IPS DF 4.7 (cell line): ENCODE measurements around the gene ARHGEF26.

ENCODE experiments used
- DNase-seq: peaks from one replicate; pipeline ENCODE4 v3.0.0-alpha.2; 2013; ENCODE audit warnings: low spot score; ENCODE audit errors: extremely low read depth

The ARHGEF26 gene

DNA sequence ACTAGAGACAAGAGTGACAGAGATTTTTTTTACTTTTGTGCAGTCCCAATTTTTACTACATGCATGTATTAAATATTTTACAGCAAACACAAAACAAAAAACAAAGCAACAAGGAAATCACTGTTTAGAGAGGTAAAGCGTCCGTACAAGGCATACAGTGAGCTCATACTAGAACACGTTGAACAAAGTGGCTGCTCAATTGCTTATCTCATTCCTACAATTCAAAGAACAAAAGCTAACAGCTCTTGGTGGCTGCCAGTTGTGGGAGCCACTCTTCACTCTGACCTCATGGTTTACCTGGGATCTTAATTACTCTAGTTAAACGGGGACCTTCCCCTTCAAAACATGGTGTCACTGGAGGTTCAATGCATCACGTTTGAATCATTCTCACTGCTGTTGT is 7.6 kb upstream of the ARHGEF26 start:
- DNase-seq = no peak

DNA sequence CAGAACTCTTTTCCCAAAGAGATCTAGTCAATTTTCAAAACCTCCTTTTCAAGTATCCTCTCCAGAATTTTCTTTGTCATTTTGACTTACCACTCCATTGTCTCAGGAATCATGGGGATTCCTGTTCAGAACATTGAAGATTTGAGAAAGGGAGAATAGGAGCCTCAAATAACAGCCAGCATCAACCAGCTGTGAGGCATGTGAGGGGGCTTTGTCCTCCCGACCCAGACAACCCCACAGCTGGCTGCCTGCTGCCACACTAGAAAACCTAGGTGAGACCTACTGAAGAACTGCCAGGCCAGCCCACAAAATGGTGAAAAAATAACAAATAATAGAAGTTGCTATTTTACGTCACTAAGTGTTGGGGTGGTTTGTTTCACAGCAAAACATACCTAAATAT is 5.9 kb upstream of the ARHGEF26 start:
- no peak for DNase-seq

DNA sequence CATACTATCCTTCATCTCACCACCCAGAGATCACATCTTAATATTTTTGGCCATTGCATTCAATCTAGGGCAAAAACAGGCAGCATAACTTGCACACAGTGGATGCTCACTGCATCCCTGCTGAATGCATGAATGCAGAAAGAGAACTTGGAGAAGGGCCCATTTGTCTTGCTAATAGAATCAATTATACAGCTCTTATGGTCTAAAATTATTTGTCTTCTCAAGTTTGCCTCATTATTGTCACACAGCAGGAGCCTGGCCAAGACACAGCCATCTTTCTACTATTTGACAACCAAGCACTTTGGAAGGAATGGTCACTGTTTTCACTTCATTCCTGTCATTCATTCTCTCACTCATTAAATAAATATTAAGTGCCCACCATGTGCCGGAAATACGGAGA is 1.2 kb upstream of the ARHGEF26 start:
- DNase-seq = no peak

DNA sequence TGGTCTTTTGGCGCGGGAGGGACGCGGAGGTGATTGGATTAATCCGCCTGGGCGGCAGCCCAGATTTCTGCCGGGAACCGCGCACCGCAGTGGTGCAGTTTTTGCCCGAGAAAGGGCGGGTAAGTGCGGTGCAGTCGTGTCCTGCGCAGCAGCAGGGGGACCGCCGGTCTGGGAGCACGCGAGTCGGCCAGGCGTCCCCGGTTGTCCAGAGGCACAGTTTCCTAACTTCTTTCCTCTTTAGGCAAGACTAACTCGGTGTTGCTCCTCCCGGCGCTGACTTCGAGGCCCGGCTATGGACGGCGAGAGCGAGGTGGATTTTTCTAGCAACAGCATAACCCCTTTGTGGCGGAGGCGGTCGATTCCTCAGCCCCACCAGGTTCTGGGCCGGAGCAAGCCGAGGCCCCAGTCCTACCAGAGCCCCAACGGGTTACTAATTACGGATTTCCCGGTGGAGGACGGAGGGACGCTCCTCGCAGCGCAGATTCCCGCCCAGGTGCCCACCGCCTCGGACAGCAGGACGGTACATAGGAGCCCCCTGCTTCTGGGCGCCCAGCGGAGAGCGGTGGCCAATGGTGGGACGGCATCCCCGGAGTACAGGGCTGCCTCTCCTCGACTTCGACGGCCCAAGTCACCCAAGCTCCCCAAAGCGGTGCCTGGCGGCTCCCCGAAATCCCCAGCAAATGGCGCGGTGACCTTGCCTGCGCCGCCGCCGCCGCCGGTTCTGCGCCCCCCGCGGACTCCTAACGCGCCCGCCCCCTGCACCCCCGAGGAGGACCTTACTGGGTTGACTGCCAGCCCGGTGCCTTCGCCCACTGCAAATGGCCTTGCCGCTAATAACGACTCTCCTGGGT is 736 bp downstream of the ARHGEF26 start:
- no peak for DNase-seq

DNA sequence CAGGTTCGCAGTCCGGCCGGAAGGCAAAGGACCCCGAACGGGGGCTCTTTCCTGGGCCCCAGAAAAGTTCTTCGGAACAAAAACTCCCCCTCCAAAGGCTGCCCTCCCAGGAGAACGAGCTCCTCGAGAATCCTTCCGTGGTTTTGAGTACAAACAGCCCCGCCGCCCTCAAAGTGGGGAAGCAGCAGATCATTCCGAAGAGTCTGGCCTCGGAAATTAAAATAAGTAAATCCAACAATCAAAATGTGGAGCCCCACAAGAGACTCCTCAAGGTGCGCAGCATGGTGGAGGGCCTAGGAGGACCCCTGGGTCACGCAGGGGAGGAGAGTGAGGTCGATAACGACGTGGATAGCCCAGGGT is 1.3 kb downstream of the ARHGEF26 start:
- DNase-seq = no peak

DNA sequence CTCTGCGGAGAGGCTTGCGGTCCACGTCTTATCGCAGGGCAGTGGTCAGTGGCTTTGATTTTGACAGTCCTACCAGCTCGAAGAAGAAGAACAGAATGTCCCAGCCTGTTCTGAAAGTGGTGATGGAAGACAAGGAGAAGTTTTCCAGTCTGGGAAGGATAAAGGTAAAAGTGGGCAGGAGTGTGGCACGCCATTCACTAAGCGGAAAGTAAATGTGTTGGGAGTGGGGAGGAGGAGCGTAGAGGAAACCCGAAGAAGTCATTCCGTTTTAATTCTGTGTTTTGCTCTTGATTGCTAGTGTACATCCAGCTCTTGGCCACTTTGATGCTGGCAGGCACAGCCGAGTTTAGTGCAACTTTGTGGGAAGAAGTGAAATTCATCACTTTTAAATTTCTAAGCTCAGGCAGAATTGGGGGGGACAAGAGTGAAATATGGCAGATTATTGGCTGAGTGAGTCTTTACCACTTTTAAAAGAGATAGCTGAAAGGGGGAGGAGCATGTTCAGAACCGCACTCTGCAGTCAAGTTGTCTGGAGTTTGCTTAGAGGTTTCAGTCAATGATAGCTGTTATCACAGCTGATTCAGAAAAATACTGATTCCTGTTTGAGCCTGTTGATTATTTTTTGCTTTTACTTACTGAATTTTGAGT is 1.8 kb downstream of the ARHGEF26 start:
- no peak for DNase-seq

DNA sequence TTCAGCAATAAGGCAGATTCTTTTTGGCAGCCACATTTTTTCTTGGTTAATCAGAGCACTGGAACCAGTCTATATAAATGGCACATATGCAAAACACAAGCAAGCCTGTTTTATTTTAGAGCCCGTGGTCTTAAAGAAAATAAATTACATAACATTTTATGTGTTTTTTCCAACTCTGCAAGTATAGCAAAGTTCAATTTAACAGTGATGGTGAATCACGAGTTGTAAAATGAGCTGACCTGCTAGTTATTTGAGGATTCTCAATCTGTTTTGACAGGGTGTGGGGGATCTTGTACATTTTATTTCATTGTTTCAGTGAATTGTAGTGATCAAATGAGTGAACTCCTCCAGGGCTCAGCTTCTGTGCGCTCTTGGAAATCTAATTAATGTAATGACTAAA is 2.7 kb downstream of the ARHGEF26 start:
- DNase-seq = no peak

DNA sequence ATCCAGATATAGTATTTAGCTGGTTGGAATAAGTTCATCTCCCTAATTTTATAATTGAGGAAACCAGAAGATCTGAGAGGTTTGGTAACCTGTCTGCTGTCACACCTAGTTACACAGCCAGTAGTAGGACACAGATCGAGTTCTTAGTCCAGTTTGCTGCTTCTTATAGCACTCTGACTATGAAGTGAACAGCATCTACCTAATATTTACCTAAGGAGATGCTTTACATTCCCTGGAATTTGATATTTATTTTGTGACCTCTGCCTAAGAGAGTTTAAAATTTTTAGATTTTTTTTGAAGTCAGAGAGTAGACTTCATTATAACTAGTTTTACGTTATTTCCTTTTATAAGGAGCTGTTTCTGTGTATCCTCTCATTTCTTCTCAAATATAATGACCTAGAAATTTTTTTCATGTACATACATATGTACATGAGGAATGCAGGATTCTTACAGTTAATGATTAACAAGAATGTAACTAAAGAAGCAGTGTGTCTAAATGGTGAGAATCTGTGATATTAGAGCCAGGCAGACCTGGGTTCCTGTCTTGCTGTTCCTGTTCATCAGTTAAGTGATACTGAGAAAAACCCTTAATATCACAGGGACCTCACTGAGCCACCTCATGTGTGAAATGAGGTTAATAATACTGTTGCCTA is 4.3 kb downstream of the ARHGEF26 start:
- DNase-seq = no peak

DNA sequence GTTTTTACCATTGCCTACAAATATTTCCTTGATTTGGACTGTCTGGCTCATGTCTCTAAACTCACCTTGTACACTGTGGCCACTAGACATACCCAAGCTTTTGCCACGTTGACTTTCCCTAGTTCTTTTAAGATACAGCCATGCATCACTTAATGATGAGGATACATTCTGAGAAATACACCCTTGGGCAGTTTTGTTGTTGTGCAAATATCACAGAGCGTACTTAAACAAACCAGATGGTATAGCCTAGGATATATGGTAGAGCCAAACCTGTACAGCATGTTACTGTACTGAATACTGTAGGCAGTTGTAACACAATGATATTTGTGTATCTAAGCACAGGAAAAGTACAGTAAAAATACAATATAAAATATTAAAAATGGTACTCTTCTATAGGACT is 5.5 kb downstream of the ARHGEF26 start:
- no peak for DNase-seq

DNA sequence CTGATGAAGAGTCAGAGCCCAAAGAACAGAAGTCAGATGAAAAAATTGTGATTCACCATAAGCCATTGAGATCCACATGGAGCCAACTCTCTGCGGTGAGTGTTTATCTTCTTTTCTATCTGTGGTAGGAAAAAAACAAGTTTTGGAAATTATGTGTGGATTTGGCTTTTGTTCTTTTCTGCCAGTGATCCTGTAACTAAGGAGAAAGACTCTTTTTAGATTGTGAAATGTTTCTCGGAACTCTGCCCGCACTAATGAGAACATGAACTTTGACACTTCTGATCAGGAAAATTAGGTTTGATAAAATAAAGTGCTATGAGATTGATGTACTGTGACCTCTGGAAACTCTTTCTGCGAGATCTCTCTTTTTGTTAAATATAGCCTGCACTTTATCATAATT is 8.4 kb downstream of the ARHGEF26 start:
- no peak for DNase-seq

DNA sequence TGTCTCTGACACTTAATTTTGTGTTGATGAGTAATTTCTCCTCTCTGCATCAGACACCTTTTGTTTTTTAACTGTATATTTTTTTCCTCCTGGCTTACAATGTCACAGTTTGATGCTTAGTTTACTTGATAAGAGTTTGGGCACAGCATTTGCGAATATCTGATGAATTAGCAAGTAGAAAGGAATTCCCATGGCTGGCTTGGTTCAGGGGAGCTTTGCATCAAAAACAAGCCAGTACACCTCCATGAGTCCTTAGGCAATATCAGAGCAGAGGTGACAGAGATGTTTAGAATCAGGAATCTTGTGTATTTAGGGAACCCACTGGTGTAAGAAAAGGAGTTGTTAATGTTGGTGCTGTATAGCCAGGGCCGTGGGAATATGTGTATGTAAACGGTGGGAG is 9.3 kb downstream of the ARHGEF26 start:
- no peak for DNase-seq

DNA sequence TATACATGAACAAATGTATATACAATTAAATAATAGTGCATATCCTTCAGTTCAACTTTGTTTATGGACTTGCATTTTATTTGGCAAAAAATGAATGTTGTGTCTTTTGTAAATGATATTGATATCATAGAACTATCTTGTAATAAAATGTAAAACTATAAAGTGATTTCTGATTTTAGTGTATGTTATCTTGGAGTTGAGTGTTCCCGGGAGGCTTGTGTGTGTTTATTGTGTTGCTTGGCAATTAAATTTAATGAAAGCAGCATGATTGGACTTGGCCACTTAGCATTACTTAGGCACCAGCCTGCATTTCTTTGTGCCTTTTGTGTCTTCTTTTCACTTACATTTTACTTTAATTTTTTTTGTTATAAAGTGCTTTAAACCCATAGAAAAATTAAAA is 10.6 kb downstream of the ARHGEF26 start:
- no peak for DNase-seq

DNA sequence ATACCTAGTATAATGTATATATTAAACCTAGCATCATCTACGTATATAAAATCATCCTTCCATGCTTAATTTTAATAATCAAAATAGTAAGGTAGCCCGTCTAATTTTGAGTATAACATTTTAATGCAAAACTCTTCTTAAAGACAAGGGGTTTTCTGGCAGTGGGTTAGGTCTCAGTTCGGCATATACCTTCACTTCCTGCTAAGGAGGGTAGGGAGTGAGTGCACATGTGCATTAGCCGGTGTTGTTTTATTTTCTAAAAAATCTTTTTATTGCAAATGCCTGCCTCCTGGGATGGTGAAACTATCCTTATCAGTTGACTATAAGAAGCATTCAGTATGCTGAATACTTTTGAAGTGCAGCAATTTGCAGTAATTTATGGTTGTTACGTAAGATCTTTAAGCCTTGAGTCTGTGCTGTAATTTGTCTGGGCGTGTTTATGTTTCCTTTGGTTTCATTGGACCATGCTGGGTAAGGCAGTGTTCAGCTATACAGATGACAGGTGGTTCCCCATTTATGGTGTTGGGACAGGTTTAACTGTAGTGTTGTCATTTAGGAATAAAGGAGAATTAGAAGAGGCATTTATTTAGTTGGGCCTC is 11.7 kb downstream of the ARHGEF26 start:
- DNase-seq = no peak

DNA sequence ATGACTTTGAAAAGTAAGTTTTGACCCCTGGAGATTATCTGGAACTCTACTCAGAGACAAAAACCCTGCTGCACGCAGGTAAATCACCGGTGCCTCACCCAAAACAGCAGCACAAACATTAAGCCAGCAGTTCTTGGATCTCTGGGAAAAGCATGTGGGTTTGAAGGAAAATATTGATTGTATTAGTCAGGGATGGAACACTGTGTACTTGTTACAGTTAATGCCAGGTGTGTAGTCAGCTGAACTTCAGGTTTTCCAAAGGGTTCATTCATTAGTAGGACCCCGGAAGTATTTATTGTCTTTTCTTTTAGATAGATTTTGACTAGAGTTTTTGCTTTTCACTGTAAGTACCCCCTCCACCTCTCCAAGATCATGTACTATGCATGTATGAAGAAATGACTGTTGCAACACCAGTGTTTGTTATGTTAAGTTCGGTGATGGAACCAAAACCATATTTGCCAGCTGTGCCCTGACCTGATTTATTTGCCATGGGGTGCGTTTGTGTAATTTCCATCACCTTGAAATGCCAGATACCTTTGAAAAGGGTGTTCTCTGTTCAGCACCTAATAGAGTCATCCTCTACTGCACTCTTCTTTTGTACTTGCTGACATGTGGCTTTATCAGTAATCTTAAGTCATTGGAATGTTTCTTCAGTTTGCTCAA is 14.5 kb downstream of the ARHGEF26 start:
- DNase-seq = no peak

DNA sequence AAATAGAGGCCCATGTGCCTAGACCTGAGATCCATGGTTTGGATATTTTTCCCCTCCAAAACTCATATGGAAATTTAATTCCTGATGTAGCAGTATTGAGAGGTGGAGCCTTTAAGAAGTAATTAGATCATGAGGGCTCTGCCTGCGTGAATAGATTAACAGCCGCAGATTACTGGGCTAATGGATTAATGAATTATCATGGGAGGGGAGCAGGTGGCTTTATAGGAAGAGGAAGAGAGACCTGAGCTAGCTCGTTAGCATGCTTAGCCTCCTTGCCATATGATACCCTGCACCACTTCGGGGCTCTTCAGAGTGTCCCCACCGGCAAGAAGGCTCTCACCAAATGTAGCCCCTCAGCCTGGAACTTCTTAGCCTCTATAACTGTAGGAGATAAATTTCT is 15.8 kb downstream of the ARHGEF26 start:
- DNase-seq = no peak

DNA sequence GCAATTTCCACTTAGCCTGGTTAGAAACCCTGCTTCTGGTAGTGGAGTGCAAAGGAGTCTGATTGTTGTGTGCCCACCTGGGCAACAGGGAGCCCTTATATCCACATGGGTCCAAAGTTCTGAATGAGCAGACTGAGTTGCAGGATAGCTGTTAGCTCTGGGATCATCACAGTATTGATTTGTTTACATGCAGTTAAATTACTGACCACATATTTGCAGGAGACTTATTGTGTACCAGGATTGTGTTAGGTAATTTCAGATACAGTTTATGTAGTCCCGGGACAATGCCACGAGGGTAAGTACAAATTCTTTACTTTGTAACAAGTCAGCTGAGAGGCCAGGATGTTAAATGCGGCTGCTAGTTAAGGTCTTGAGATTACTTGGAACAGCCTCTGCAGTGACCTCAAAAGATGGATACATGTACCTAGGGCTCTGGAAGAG is 18.8 kb downstream of the ARHGEF26 start:
- DNase-seq = no peak

DNA sequence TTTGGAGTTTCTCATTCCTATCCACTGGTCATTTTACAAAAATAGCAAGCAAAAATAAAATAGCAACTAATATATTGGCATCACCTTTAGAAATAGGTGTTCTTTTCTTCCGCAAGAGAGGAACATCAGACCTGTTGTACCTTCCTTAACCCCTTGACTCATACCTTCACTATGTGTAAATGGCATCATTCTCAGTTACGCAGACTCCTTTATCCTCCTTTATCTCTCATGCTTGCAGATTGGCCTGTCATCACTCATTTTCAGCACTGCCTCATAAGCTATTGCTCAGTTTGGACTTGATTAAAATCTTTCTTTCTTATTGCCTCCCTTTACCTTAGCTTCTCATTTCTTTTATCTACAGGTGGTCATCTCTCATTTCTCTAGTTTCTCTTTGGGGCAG is 21.4 kb downstream of the ARHGEF26 start:
- DNase-seq = no peak

DNA sequence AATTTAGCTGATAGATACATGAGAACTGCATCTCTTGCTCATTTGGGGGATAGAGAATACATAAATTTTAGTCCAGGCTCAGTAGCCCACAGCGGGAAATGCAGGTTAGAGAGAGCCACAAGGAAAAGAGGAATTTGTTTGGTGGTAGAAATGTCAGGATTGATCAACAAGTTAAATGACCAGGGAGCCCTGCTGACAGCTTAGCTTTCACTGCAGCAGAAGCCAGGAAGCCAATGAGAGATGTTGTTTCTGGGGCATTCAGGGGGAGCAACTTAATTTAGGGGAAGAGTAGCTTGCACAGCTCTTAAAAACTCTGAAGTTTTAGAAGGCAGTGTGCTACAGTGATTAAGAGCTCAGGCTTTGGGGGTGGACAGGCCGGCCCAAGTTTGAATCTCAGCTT is 22.7 kb downstream of the ARHGEF26 start:
- DNase-seq = no peak

DNA sequence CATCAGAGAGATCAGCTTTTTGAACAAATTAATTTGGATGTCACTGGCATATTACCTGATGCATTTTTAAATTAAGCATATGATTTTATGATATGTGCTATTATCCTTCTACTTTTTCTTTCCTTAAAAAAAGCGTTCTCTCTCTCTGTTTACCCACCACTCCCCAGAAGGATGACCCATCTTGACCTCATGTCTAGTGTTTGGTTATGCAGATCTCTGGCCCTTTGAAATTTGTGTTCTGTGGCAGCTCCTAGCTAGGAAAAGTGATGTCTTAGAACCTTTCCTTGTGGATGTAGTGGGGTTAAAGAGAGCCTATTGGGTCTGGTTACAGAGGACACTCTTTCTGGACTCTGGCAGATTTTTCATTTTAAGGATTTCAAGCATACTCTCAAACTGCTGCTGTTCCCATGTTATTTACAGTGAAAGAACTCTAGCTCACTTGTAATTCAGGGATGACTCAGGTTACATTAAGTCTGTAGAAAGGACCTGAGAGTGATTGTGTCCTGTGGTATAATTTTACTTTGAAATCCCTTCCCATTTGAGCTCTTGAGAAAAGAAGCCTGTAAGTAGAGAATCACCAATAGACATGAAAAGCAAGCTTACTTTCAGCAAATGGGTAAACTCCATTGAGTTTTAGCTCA is 23.8 kb downstream of the ARHGEF26 start:
- no peak for DNase-seq

DNA sequence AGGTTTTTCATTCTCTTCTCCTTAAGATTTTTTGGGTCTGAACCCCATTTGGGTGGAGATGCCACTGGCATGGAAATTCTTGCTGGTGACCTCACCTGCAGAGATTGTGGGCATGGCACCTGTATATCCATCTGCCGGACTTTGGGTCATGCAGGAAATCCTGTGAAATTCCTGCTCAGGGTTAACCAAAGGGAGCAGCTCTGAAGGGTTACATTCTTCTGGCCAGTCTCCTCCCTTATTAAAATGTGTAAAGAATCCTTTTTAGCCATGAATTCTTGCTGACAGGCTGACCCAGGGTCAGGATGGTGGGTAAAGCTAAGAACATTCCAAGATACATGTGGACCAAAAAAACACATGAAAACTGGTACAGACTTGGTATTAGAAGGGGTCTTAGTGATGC is 27.4 kb downstream of the ARHGEF26 start:
- DNase-seq = no peak

DNA sequence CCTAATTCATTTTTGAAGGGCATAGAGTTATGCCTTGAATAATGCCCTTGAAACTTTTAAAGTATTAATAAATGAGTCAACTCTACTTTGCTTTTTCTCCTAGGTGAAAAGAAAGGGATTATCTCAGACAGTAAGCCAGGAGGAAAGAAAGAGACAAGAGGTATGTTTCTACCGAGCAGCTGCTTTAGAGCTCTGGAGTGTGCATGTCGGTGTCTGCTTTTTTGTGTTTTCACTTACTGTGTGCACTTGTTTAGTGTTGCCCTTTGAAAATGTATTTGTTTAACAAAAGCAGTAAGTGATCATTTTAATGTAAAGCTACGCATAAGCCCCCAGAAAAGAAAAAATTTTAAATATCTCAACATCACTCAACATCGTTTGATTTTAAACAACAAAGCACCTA is 28.1 kb downstream of the ARHGEF26 start:
- DNase-seq = no peak
